Neural cell (in vitro differentiated cells): ENCODE measurements around the gene LRRC14B. TPM values are rescaled to one million over a fixed set of nuclear protein-coding genes. Genes with fewer than 3 reads are reported as not detected.

Experiments
- H2AFZ ChIP-seq: fragments of 200-600, 300-800 bp; sonication (generic), shearing (Covaris generic); 2 replicates; pipeline ENCODE4 v1.6.0; 2014; ENCODE audit warnings: low read depth, mild to moderate bottlenecking, antibody characterized with exemption, low read length, moderate library complexity
- H3F3A ChIP-seq: fragments of 200-600 bp; shearing (Covaris generic); 2 replicates; pipeline ENCODE4 v1.6.1; 2016; ENCODE audit warnings: mild to moderate bottlenecking, moderate library complexity, mixed read lengths, antibody characterized with exemption, low read length; ENCODE audit not compliant: insufficient read depth, poor library complexity, severe bottlenecking
- H3K27ac ChIP-seq: fragments of 200-600, 300-800 bp; sonication (generic), shearing (Covaris generic); 2 replicates; pipeline ENCODE4 v1.5.1; 2014; ENCODE audit warnings: mild to moderate bottlenecking, low read length, moderate library complexity
- H3K27me3 ChIP-seq: fragments of 300-800, 200-600 bp; sonication (generic), shearing (Covaris generic); 2 replicates; pipeline ENCODE4 v1.6.0; 2014; ENCODE audit warnings: mild to moderate bottlenecking, low read depth, low read length, moderate library complexity; ENCODE audit not compliant: insufficient read depth
- H3K36me3 ChIP-seq: fragments of 300-800, 200-600 bp; sonication (generic), shearing (Covaris generic); 2 replicates; pipeline ENCODE4 v1.5.1; 2014; ENCODE audit warnings: mild to moderate bottlenecking, antibody characterized with exemption, low read length, moderate library complexity; ENCODE audit not compliant: insufficient read depth
- H3K4me2 ChIP-seq: fragments of 300-800, 200-600 bp; sonication (generic), shearing (Covaris generic); 2 replicates; pipeline ENCODE4 v1.6.0; 2014; ENCODE audit warnings: mild to moderate bottlenecking, low read length
- H3K4me3 ChIP-seq: fragments of 300-800, 200-600 bp; sonication (generic), shearing (Covaris generic); 2 replicates; pipeline ENCODE4 v1.5.1; 2014; ENCODE audit warnings: mild to moderate bottlenecking, low read length, moderate library complexity
- H3K79me2 ChIP-seq: fragments of 200-600 bp; shearing (Covaris generic); replicated peaks from 2 replicates; pipeline ENCODE4 v1.6.0; 2014; ENCODE audit warnings: mild to moderate bottlenecking, low read length, moderate library complexity; ENCODE audit not compliant: insufficient read depth
- H3K9ac ChIP-seq: fragments of 300-800, 200-600 bp; sonication (generic), shearing (Covaris generic); 2 replicates; pipeline ENCODE4 v1.6.1; 2016; ENCODE audit warnings: mild to moderate bottlenecking, low read length, mixed read lengths
- H3K9me2 ChIP-seq: fragments of 200-600 bp; shearing (Covaris generic); 2 replicates; pipeline ENCODE4 v1.6.1; 2016; ENCODE audit warnings: mild to moderate bottlenecking, low read length, mixed read lengths; ENCODE audit not compliant: insufficient read depth
- H3K9me3 ChIP-seq: fragments of 200-600, 300-800 bp; sonication (generic), shearing (Covaris generic); 2 replicates; pipeline ENCODE4 v1.6.1; 2016; ENCODE audit warnings: mild to moderate bottlenecking, mixed run types, low read length, moderate library complexity, mixed read lengths
- H4K20me1 ChIP-seq: fragments of 200-600 bp; shearing (Covaris generic); 2 replicates; pipeline ENCODE4 v1.6.1; 2016; ENCODE audit warnings: mild to moderate bottlenecking, mixed run types; ENCODE audit not compliant: insufficient read depth
- CTCF ChIP-seq: fragments of 450-650 bp; IDR thresholded peaks from 2 replicates; pipeline ENCODE4 v1.5.1; 2014; ENCODE audit warnings: antibody characterized with exemption, mild to moderate bottlenecking, moderate library complexity; ENCODE audit not compliant: poor library complexity, severe bottlenecking
- EP300 ChIP-seq: fragments of 450-650 bp; conservative IDR thresholded peaks from 2 replicates; pipeline ENCODE4 v1.6.1; 2014; ENCODE audit warnings: antibody characterized with exemption, mild to moderate bottlenecking, moderate library complexity; ENCODE audit not compliant: poor library complexity, severe bottlenecking
- EZH2 ChIP-seq: fragments of 200-600, 300-800 bp; shearing (Covaris generic), sonication (generic); IDR thresholded peaks from 2 replicates; pipeline ENCODE4 v1.6.1; 2014; ENCODE audit warnings: antibody characterized with exemption, low read length, borderline replicate concordance, mild to moderate bottlenecking; ENCODE audit not compliant: insufficient read depth, poor library complexity, severe bottlenecking
- MXI1 ChIP-seq: fragments of 450-650 bp; conservative IDR thresholded peaks from 2 replicates; pipeline ENCODE4 v1.6.1; 2014; ENCODE audit warnings: antibody characterized with exemption, mild to moderate bottlenecking; ENCODE audit not compliant: poor library complexity, severe bottlenecking
- POLR2AphosphoS5 ChIP-seq: IDR thresholded peaks from 2 replicates; pipeline ENCODE4 v1.6.1; 2012
- RAD21 ChIP-seq: fragments of 450-650 bp; conservative IDR thresholded peaks from 2 replicates; pipeline ENCODE4 v1.6.1; 2014; ENCODE audit warnings: antibody characterized with exemption, mild to moderate bottlenecking, moderate library complexity
- REST ChIP-seq: IDR thresholded peaks from 2 replicates; pipeline ENCODE4 v1.6.1; 2012; ENCODE audit warnings: borderline replicate concordance
- SMC3 ChIP-seq: fragments of 450-650 bp; conservative IDR thresholded peaks from 2 replicates; pipeline ENCODE4 v1.6.1; 2014; ENCODE audit warnings: antibody characterized with exemption, mild to moderate bottlenecking, moderate library complexity; ENCODE audit not compliant: poor library complexity
- TAF1 ChIP-seq: IDR thresholded peaks from 2 replicates; pipeline ENCODE4 v1.6.1; 2012; ENCODE audit warnings: low read depth
- polyA plus RNA-seq: library from polyadenylated mRNA; depleted of rRNA; stranded (reverse); fragments of >200 nt; gene quantifications from 2 replicates; pipeline ENCODE4 v1.2.3, GENCODE V29; 2014

LRRC14B gene
- polyA plus RNA-seq, 1 donor from 2014 or later: not detected

DNA sequence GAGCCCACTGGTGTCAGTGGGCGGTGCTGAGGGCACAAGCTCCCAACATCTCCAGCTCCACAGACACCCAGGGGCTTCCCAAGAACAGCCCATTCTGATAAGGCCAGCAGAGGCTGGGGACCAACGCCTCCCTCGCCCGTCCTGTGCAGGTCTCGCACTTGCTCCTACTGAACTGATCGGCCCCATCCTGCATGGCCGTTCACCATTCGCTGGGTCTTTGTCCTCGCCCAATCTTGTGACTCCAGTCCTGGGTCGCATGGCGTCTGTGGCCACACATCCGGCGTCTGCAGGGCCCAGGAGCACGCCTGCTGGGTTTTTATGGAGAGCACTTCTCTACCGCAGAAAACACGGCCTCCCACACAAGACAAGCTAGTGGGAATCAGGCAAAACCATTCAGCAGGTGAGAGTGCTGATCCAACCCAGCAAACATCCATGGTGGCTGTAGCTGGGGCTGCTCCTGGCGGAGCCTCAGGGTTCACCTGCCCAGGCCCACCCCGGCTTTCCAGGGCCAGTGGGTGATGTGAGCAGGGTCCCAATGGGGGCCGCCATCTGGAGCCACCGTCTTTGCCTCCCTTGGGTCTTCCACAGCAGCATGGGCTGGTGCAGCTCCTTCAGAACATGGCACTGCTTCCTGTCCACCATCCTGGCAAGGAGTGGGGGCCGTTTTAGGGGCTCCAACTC is 7.4 kb downstream of the LRRC14B start:
- Histone ChIP-seq H3K4me3 (no peak overlapping the region), H3K79me2 (no peaks in the 10 kb centered on the region)

More for the DNA sequence above, 7.4 kb downstream of the LRRC14B start:
- H3F3A ChIP-seq: no peaks in the 10 kb centered on the region
- no peaks in the 10 kb centered on the region for H3K27me3 ChIP-seq
- TF ChIP-seq EZH2 (no peak), POLR2AphosphoS5 (no peak), REST (no peak), TAF1 (no peak), EP300 (no peak), CTCF (no peak), SMC3 (no peak), RAD21 (no peak), MXI1 (no peak)
- no peaks in the 10 kb centered on the region for H3K9me2 ChIP-seq
- no peak overlapping the region for H3K9ac ChIP-seq
- H3K27ac ChIP-seq: no peak overlapping the region
- H3K36me3 ChIP-seq: no peaks in the 10 kb centered on the region
- no peaks in the 10 kb centered on the region for H4K20me1 ChIP-seq
- H2AFZ ChIP-seq: no peak overlapping the region
- no peaks in the 10 kb centered on the region for H3K9me3 ChIP-seq
- H3K4me2 ChIP-seq: no peak overlapping the region
